ENCODE results near the gene SHISA5.

DNA sequence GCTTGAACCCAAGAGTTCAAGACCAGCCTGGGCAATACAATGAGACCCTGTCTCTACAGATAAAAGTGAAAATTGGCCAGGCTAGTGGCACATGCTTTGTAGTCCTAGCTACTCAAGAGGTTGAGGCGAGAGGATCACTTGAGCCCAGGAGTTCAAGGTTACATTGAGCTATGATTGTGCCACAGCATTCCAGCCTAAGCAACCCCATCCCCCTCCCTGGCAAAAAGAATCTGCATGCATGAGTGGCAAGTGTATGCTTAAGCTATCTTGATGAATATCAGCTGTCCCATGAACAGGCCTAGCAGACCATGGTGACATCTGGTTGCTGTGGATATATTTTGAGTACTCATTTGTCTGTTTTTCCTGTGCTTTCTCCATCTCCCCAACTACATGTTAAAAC is 52.7 kb downstream of the SHISA5 start:
- no peak for TF ChIP-seq PBX3 (IDR thresholded peaks at IDR 0.05)
- TF ChIP-seq, protein P1, sequence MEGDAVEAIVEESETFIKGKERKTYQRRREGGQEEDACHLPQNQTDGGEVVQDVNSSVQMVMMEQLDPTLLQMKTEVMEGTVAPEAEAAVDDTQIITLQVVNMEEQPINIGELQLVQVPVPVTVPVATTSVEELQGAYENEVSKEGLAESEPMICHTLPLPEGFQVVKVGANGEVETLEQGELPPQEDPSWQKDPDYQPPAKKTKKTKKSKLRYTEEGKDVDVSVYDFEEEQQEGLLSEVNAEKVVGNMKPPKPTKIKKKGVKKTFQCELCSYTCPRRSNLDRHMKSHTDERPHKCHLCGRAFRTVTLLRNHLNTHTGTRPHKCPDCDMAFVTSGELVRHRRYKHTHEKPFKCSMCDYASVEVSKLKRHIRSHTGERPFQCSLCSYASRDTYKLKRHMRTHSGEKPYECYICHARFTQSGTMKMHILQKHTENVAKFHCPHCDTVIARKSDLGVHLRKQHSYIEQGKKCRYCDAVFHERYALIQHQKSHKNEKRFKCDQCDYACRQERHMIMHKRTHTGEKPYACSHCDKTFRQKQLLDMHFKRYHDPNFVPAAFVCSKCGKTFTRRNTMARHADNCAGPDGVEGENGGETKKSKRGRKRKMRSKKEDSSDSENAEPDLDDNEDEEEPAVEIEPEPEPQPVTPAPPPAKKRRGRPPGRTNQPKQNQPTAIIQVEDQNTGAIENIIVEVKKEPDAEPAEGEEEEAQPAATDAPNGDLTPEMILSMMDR (IDR thresholded peaks at IDR 0.05), result no peak
- no peak for TF ChIP-seq NFE2L2 (conservative IDR thresholded peaks at IDR 0.05; ENCODE audit: low read length)
- TF ChIP-seq RFX5 (IDR thresholded peaks at IDR 0.05), result no peak
- no peak for TF ChIP-seq JUN (IDR thresholded peaks at IDR 0.05)
- TF ChIP-seq EP300 (IDR thresholded peaks at IDR 0.05), result no peak
- no peak for TF ChIP-seq HOXA7 (CRISPR knock-in tag; IDR thresholded peaks at IDR 0.05)
- no peak for TF ChIP-seq RCOR1 (IDR thresholded peaks at IDR 0.05; ENCODE audit: low read depth, low read length)
- no peak for TF ChIP-seq POLR2A (IDR thresholded peaks at IDR 0.05; ENCODE audit: low read length)
- TF ChIP-seq, protein P2, sequence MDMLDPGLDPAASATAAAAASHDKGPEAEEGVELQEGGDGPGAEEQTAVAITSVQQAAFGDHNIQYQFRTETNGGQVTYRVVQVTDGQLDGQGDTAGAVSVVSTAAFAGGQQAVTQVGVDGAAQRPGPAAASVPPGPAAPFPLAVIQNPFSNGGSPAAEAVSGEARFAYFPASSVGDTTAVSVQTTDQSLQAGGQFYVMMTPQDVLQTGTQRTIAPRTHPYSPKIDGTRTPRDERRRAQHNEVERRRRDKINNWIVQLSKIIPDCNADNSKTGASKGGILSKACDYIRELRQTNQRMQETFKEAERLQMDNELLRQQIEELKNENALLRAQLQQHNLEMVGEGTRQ (IDR thresholded peaks at IDR 0.05), result no peak
- TF ChIP-seq JUNB (IDR thresholded peaks at IDR 0.05), result no peak
- no peak for TF ChIP-seq MAX (IDR thresholded peaks at IDR 0.05)

All from A549 (cell line).